SU-DHL-6 (cell line): ENCODE results near the gene SLC1A1.

ENCODE experiments used
- H2AFZ ChIP-seq: fragments of 200-600 bp; sonication (generic); 2 replicates; pipeline ENCODE4 v1.6.1; 2014; ENCODE audit warnings: low read depth, mild to moderate bottlenecking, moderate library complexity, mixed read lengths, antibody characterized with exemption, low read length; ENCODE audit not compliant: severe bottlenecking
- H3F3A ChIP-seq: fragments of 200-600 bp; shearing (Covaris generic); 2 replicates; pipeline ENCODE4 v1.6.0; 2016; ENCODE audit warnings: antibody characterized with exemption, mild to moderate bottlenecking; ENCODE audit not compliant: insufficient read depth
- H3K27ac ChIP-seq: fragments of 200-600 bp; sonication (generic); 2 replicates; pipeline ENCODE4 v1.5.1; 2016; ENCODE audit warnings: low read depth, mild to moderate bottlenecking, low read length, moderate library complexity, mixed read lengths
- H3K27me3 ChIP-seq: fragments of 200-600 bp; sonication (generic), shearing (Covaris generic); 2 replicates; pipeline ENCODE4 v1.6.0; 2014; ENCODE audit warnings: mild to moderate bottlenecking, low read length
- H3K36me3 ChIP-seq: fragments of 200-600 bp; sonication (generic); 2 replicates; pipeline ENCODE4 v1.6.1; 2014; ENCODE audit warnings: mild to moderate bottlenecking, low read length, mixed read lengths
- H3K4me2 ChIP-seq: fragments of 300-600, 200-600 bp; shearing (Covaris generic), sonication (generic); 2 replicates; pipeline ENCODE4 v1.6.0; 2014; ENCODE audit warnings: low read length, low read depth, mild to moderate bottlenecking; ENCODE audit not compliant: poor library complexity, severe bottlenecking
- H3K4me3 ChIP-seq: fragments of 200-600 bp; sonication (generic); 2 replicates; pipeline ENCODE4 v1.5.1; 2014; ENCODE audit warnings: antibody characterized with exemption, low read length, mild to moderate bottlenecking, mixed read lengths; ENCODE audit not compliant: insufficient read depth, poor library complexity, severe bottlenecking
- H3K79me2 ChIP-seq: fragments of 200-600 bp; sonication (generic); 2 replicates; pipeline ENCODE4 v1.6.1; 2014; ENCODE audit warnings: mild to moderate bottlenecking, low read length, moderate library complexity; ENCODE audit not compliant: insufficient read depth
- H3K9ac ChIP-seq: fragments of 200-600 bp; sonication (generic); 2 replicates; pipeline ENCODE4 v1.7.0; 2014; ENCODE audit warnings: mild to moderate bottlenecking, low read length
- H3K9me2 ChIP-seq: fragments of 200-600 bp; sonication (generic); replicated peaks from 2 replicates; pipeline ENCODE4 v1.6.1; 2014; ENCODE audit warnings: low read length; ENCODE audit not compliant: insufficient read depth
- H3K9me3 ChIP-seq: fragments of 200-600 bp; sonication (generic); 2 replicates; pipeline ENCODE4 v1.6.1; 2014; ENCODE audit warnings: low read length, mixed read lengths; ENCODE audit not compliant: insufficient read depth
- H4K20me1 ChIP-seq: fragments of 200-600 bp; sonication (generic); 2 replicates; pipeline ENCODE4 v1.6.1; 2014; ENCODE audit warnings: low read depth, mild to moderate bottlenecking, antibody characterized with exemption, low read length, moderate library complexity, mixed read lengths
- EZH2phosphoT487 ChIP-seq: fragments of 200-600 bp; sonication (generic), shearing (Covaris generic); conservative IDR thresholded peaks from 2 replicates; pipeline ENCODE4 v1.6.1; 2018; ENCODE audit warnings: mild to moderate bottlenecking, antibody characterized with exemption, low read length, moderate library complexity, mixed read lengths
- TF ChIP-seq, protein P1 (sequence below): fragments of 200-600 bp; sonication (generic); IDR thresholded peaks from one replicate; pipeline ENCODE4 v1.5.1; 2017; ENCODE audit warnings: antibody characterized with exemption, mild to moderate bottlenecking, low read length, moderate library complexity; ENCODE audit not compliant: insufficient read depth, poor library complexity, severe bottlenecking

Gene SLC1A1

DNA sequence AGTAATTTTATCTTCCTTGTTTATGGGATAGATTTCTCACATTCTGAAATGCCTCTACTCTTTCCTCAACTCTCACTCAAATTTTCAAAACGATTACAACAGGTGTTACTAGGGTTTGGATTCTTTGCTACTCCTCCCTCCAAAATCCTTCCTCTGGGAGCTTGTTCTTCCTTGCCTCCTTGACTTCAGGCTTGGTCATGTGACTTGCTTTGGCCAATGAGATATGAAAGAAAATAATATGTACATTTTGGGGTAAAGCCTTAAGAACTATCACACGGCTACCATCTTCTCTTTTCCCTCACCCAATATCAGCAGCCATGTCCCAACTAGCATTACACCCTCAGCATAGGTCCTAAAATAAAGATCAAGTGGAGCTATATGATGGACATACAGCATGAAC is 28.8 kb upstream of the SLC1A1 start:
- Histone ChIP-seq H3F3A (no peaks in the 10 kb centered on the region; the same call in 1 of the 2 replicates), H3K4me3 (no peak overlapping the region), H3K36me3 (no peaks in the 10 kb centered on the region), H3K79me2 (no peaks in the 10 kb centered on the region), H3K27ac (no peak overlapping the region), H3K9me2 (no peaks in the 10 kb centered on the region), H3K4me2 (no peak overlapping the region), H3K27me3 (no peaks in the 10 kb centered on the region), H4K20me1 (no peaks in the 10 kb centered on the region), H2AFZ (no peak overlapping the region), H3K9ac (no peak overlapping the region), H3K9me3 (no peaks in the 10 kb centered on the region)
- no peak for TF ChIP-seq EZH2phosphoT487
- TF ChIP-seq, protein P1, sequence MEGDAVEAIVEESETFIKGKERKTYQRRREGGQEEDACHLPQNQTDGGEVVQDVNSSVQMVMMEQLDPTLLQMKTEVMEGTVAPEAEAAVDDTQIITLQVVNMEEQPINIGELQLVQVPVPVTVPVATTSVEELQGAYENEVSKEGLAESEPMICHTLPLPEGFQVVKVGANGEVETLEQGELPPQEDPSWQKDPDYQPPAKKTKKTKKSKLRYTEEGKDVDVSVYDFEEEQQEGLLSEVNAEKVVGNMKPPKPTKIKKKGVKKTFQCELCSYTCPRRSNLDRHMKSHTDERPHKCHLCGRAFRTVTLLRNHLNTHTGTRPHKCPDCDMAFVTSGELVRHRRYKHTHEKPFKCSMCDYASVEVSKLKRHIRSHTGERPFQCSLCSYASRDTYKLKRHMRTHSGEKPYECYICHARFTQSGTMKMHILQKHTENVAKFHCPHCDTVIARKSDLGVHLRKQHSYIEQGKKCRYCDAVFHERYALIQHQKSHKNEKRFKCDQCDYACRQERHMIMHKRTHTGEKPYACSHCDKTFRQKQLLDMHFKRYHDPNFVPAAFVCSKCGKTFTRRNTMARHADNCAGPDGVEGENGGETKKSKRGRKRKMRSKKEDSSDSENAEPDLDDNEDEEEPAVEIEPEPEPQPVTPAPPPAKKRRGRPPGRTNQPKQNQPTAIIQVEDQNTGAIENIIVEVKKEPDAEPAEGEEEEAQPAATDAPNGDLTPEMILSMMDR, result no peak

DNA sequence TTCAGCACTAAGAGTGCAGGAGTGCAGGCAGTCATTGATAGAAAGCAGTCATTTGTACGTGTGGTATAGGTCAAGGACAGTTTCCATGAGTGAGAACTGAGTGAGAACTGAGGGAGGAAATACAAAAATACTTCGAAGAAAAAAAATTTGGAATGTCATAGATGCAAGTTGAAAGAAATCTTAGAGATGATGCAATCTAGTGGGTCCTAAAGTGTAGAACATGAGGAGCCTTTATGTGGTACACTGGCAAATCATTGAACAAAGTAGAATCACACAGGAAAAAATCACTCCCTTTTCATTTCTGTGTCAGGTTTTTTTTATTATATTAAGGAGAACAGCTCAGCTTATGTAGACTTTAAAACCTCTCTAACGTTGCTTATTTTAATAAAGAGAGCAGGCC is 26.4 kb upstream of the SLC1A1 start:
- H3K36me3 ChIP-seq, result no peaks in the 10 kb centered on the region
- H2AFZ ChIP-seq, result no peak overlapping the region
- no peaks in the 10 kb centered on the region for H3K27me3 ChIP-seq
- H3K9ac ChIP-seq, result no peak overlapping the region
- TF ChIP-seq, protein P1, result no peak
- TF ChIP-seq EZH2phosphoT487, result no peak
- H3K27ac ChIP-seq, result peak overlapping the region; percentile 42; the same call in 1 of the 2 replicates
- H3F3A ChIP-seq, result no peaks in the 10 kb centered on the region; the same call in 1 of the 2 replicates
- H3K4me2 ChIP-seq, result peak overlapping the region; percentile 18
- H3K4me3 ChIP-seq, result no peak overlapping the region
- no peaks in the 10 kb centered on the region for H3K9me2 ChIP-seq
- H3K79me2 ChIP-seq, result no peaks in the 10 kb centered on the region
- H4K20me1 ChIP-seq, result no peaks in the 10 kb centered on the region
- no peaks in the 10 kb centered on the region for H3K9me3 ChIP-seq

DNA sequence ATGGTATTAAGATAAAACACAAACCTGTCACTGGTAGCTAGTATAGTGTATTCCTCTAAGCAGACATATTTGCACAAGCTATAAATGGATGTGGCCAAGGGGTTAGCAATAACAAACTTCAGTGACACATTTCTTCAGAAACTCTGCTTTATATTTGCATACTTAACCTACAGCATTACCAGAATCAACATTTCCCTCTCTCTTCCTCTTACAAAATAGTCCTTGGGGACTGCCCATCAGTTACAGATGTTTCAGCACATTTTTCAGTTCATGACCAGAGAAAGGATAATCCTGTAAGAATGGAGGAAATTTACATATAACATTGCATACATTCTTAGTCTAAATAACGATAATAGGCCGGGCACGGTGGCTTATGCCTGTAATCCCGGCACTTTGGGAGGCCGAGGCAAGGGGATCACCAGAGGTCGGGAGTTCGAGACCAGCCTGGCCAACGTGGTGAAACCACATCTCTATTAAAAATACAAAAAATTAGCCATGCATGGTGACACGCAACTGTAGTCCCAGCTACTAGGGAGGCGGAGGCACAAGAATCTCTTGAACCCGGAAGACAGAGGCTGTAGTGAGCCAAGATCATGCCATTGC is 25.3 kb upstream of the SLC1A1 start:
- Histone ChIP-seq H3K9ac (no peak overlapping the region), H3K4me2 (peak overlapping the region; percentile 51), H2AFZ (peak overlapping the region; percentile 36), H3K4me3 (no peak overlapping the region), H3K79me2 (no peaks in the 10 kb centered on the region), H3K9me3 (no peaks in the 10 kb centered on the region), H3F3A (no peaks in the 10 kb centered on the region; the same call in 1 of the 2 replicates), H3K27me3 (no peaks in the 10 kb centered on the region), H3K36me3 (no peaks in the 10 kb centered on the region), H3K27ac (peak overlapping the region; percentile 83), H3K9me2 (no peaks in the 10 kb centered on the region), H4K20me1 (no peaks in the 10 kb centered on the region)
- TF ChIP-seq, protein P1, result no peak
- TF ChIP-seq EZH2phosphoT487, result no peak
